GM18873 (cell line): ENCODE data around the gene NAGS.
"Not testable (repeated sequence)": the region's sequence is repeated elsewhere in the genome, so short reads cannot be mapped to it uniquely, and the experiment has no call there.

Experiments
- ATAC-seq: cut with Tn5 transposase; IDR thresholded peaks from one replicate; pipeline ENCODE4 v1.9.1; 2021; ENCODE audit warnings: mild to moderate bottlenecking, moderate library complexity, moderate number of reproducible peaks; ENCODE audit not compliant: unreplicated experiment, low FRiP score

Gene NAGS

GRCh38 chr17:43983515-43984411 is 20.7 kb upstream of the NAGS start:
- no peak for ATAC-seq

- ATAC-seq = no peak
Measured at GRCh38 chr17:43984521-43984920, 19.9 kb upstream of the NAGS start.

- ATAC-seq = no peak
Measured at GRCh38 chr17:43986225-43986981, 18.0 kb upstream of the NAGS start.

- no peak for ATAC-seq
Measured at GRCh38 chr17:43987131-43988021, 17.0 kb upstream of the NAGS start.

GRCh38 chr17:43988301-43988700 is 16.1 kb upstream of the NAGS start:
- ATAC-seq = no peak

- ATAC-seq = no peak
Measured at GRCh38 chr17:43992641-43993040, 11.8 kb upstream of the NAGS start.

GRCh38 chr17:43994272-43995149 is 9.9 kb upstream of the NAGS start:
- no peak for ATAC-seq

GRCh38 chr17:43995150-43995471 is 9.3 kb upstream of the NAGS start:
- ATAC-seq = no peak

GRCh38 chr17:43997180-43997579 is 7.2 kb upstream of the NAGS start:
- ATAC-seq = not testable (repeated sequence)

- ATAC-seq = no peak
Measured at GRCh38 chr17:43998552-43998951, 5.9 kb upstream of the NAGS start.

- no peak for ATAC-seq
Measured at GRCh38 chr17:43999024-43999423, 5.4 kb upstream of the NAGS start.

GRCh38 chr17:44000141-44000860 is 4.1 kb upstream of the NAGS start:
- ATAC-seq = no peak

- ATAC-seq = no peak
Measured at GRCh38 chr17:44000871-44001460, 3.5 kb upstream of the NAGS start.

GRCh38 chr17:44001461-44001920 is 2.9 kb upstream of the NAGS start:
- no peak for ATAC-seq

GRCh38 chr17:44002141-44002848 is 2.1 kb upstream of the NAGS start:
- ATAC-seq = no peak

- no peak for ATAC-seq
Measured at GRCh38 chr17:44004761-44005526, 522 bp downstream of the NAGS start.

- ATAC-seq = no peak
Measured at GRCh38 chr17:44005527-44006271, 1.3 kb downstream of the NAGS start.
